Fibroblast of villous mesenchyme (primary cell): Measurements from ENCODE around the gene ANO5. TPM values are rescaled to one million over a fixed set of nuclear protein-coding genes. Genes with fewer than 3 reads are reported as not detected.

Experiments used
- DNase-seq: peaks from one replicate; pipeline ENCODE4 v3.0.0-alpha.2; 2010; ENCODE audit warnings: low read depth
- H3K4me3 ChIP-seq: 2 replicates; pipeline ENCODE4 v1.5.1; 2011; ENCODE audit warnings: low read depth, mild to moderate bottlenecking, low read length
- CTCF ChIP-seq: IDR thresholded peaks from 2 replicates; pipeline ENCODE4 v1.5.1; 2012; ENCODE audit warnings: low read depth, mild to moderate bottlenecking, low read length; ENCODE audit not compliant: insufficient read depth
- total RNA-seq: library from RNA; depleted of rRNA; stranded (reverse); fragments of >200 nt; gene quantifications from 2 replicates; pipeline ENCODE4 v1.2.3, GENCODE V29; 2012

The ANO5 gene
- total RNA-seq, 1 donor = under 0.01 TPM

GRCh38 chr11:22189660-22190059, 3.2 kb upstream of the ANO5 start:
- no peak for DNase-seq
- no peak for TF ChIP-seq CTCF
- no peak overlapping the region for H3K4me3 ChIP-seq

GRCh38 chr11:22190827-22191463, 1.9 kb upstream of the ANO5 start:
- no peak for DNase-seq
- no peak overlapping the region for H3K4me3 ChIP-seq
- TF ChIP-seq CTCF = no peak

GRCh38 chr11:22192289-22192641, 620 bp upstream of the ANO5 start:
- no peak for TF ChIP-seq CTCF
- DNase-seq = no peak
- no peak overlapping the region for H3K4me3 ChIP-seq

GRCh38 chr11:22193348-22194051, 615 bp downstream of the ANO5 start:
- H3K4me3 ChIP-seq = no peak overlapping the region
- no peak for TF ChIP-seq CTCF

GRCh38 chr11:22194306-22194705, 1.4 kb downstream of the ANO5 start:
- no peak overlapping the region for H3K4me3 ChIP-seq
- no peak for DNase-seq
- TF ChIP-seq CTCF = no peak

More at GRCh38 chr11:22193348-22194051, 615 bp downstream of the ANO5 start:
- no peak for DNase-seq

GRCh38 chr11:22194907-22195306, 2.0 kb downstream of the ANO5 start:
- DNase-seq = no peak
- TF ChIP-seq CTCF = no peak

More at GRCh38 chr11:22194907-22195306, 2.0 kb downstream of the ANO5 start:
- no peak overlapping the region for H3K4me3 ChIP-seq
